Measurements from ENCODE around the gene RAB3IL1.
"Not testable (repeated sequence)": the region's sequence is repeated elsewhere in the genome, so short reads cannot be mapped to it uniquely, and the experiment has no call there.

GRCh38 chr11:61953632-61954031 is 36.3 kb upstream of the RAB3IL1 start:
- TF ChIP-seq, protein P1, sequence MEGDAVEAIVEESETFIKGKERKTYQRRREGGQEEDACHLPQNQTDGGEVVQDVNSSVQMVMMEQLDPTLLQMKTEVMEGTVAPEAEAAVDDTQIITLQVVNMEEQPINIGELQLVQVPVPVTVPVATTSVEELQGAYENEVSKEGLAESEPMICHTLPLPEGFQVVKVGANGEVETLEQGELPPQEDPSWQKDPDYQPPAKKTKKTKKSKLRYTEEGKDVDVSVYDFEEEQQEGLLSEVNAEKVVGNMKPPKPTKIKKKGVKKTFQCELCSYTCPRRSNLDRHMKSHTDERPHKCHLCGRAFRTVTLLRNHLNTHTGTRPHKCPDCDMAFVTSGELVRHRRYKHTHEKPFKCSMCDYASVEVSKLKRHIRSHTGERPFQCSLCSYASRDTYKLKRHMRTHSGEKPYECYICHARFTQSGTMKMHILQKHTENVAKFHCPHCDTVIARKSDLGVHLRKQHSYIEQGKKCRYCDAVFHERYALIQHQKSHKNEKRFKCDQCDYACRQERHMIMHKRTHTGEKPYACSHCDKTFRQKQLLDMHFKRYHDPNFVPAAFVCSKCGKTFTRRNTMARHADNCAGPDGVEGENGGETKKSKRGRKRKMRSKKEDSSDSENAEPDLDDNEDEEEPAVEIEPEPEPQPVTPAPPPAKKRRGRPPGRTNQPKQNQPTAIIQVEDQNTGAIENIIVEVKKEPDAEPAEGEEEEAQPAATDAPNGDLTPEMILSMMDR (conservative IDR thresholded peaks at IDR 0.05; ENCODE audit: low read depth, low read length) = not testable (repeated sequence)
- not testable (repeated sequence) for TF ChIP-seq EZH2phosphoT487 (IDR thresholded peaks at IDR 0.05; ENCODE audit: borderline replicate concordance, low read length)
